HG03354 (cell line): Measurements from ENCODE around the gene HCRT.
A peak's percentile ranks its signal among the peaks of the same experiment; 100 is the strongest.

Experiments used
- ATAC-seq: cut with Tn5 transposase; IDR thresholded peaks from one replicate; pipeline ENCODE4 v1.9.1; 2021; ENCODE audit warnings: mild to moderate bottlenecking; ENCODE audit not compliant: unreplicated experiment, poor library complexity, severe bottlenecking

Gene HCRT

GRCh38 chr17:42180922-42181850 lies 4.1 kb downstream of the HCRT start, which contains the start of gene KCNH4:
TSS of gene KCNH4 (minus strand) at chr17:42181142. CDS start at chr17:42180945, 197 bp downstream.
- ATAC-seq: peak; percentile 48

GRCh38 chr17:42180411-42180921 lies 4.8 kb downstream of the HCRT start:
- ATAC-seq: no peak

DNA sequence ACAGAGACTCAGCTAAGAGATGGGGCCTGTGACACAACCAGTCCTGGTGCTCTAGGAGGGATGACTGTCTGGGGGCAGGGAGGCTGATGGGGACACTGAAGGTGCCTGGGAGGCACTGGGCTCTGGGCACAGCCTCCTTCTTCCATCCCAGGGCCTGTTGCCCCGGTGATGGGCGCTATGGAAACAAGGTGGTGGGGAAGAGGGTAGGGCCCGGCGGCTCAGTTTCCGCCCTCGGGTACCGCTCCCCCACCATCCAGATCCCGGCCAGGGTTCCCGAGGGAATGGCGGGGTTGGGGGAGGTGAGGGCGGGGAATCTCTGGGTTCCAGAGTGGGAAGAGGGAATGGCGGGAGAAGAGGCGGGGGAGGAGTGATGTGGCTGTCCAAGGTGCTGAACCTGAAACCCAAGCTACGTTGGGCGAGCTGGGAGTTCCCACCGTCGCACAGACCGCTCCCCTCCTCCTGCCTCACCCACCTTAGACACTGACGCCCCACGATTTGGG lies 5.3 kb downstream of the HCRT start:
- ATAC-seq: no peak

GRCh38 chr17:42179335-42179734 lies 5.9 kb downstream of the HCRT start:
- ATAC-seq: no peak

DNA sequence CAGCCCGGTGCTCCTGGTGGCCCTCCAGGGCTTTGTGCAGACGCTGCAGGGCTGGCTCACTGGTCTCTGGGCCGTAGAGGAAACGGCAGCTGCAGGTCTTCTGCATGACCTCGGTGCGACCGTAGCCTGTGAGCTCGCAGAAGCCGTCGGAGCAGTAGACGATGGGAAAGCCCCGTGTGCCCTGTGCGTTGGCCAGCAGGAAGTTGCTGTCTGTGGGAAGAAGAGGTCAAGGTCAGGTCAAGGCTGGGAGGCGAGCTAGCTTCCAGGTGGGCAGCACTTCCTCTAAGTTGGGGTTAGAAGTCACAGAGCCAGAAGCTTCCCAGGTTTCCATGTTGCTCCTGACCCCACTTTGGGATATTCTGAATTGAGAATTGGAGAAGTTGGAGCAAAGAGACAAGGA lies 6.4 kb downstream of the HCRT start:
- ATAC-seq: no peak

- no peak for ATAC-seq
These were observed 7.6 kb downstream of the HCRT start for GRCh38 chr17:42177684-42178083.

DNA sequence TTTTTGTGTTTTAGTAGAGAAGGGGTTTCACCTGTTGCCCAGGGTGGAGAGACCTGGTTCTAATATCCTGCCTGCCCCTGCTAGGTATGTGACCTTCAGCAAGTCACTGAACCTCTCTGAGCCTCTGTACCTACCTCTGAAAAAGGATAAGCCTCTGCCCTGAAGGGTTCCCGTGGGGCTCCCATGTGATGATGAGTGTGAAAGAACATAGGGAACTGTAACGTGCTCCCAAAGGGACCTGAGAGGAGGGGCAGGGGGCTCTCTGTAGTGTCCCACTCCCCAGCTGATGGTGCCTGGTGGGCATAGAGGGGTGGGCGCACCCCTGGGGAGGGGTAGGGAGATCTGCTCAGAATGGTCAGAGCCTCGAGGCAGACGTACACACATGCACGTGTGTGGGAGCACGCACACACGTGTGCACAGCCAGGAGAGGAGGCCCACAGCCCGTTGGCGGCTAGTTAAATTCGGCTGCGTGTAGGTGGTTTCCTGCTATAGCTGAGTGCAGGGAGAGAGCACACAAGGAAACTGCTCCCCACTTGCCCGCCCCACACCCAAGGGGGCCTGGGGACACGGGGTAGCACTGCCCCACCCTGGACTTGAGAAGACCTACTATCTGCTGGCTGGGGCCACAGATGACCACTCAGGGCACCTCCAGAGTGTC lies 11.0 kb downstream of the HCRT start:
- ATAC-seq: no peak

DNA sequence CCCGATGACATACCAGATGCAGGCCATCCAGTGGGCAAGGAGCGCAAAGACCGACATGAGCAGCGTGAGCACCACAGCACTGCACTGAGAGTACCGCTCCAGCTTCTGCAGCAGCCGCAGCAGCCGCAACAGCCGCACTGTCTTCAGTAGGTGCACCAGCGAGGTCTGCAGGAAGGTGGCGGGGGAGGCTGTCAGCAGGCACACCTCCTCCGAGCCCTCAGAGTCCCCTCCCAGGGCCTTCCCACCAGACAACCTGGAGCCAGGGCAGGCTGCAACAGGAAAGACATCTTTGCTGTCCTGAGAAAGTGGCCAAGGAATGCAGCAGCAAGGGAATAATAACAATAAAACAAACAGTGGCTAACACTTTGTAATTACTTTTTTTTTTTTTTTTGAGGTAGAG lies 13.4 kb downstream of the HCRT start:
- no peak for ATAC-seq

- ATAC-seq: no peak
These were observed 15.9 kb downstream of the HCRT start for GRCh38 chr17:42169351-42169750.

DNA sequence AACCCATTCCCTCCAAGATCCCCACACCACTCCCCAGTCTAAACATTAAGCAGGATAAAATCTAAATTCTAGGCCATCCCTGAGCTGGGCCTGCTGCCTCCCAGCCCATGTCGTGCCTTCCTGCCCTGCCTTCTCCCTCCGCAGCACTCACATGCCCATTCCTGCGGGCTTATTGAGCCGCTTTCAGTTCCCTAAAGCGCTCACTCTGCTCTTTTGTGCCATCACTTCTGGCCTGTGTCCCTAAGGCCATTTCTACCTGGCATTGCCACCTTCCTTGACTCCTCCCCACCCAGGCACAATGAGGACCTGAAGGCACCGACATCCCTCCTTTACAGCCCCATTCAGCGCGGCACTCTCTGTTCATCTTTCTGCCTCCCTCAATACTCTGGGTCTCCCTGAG lies 17.4 kb downstream of the HCRT start:
- ATAC-seq: no peak

DNA sequence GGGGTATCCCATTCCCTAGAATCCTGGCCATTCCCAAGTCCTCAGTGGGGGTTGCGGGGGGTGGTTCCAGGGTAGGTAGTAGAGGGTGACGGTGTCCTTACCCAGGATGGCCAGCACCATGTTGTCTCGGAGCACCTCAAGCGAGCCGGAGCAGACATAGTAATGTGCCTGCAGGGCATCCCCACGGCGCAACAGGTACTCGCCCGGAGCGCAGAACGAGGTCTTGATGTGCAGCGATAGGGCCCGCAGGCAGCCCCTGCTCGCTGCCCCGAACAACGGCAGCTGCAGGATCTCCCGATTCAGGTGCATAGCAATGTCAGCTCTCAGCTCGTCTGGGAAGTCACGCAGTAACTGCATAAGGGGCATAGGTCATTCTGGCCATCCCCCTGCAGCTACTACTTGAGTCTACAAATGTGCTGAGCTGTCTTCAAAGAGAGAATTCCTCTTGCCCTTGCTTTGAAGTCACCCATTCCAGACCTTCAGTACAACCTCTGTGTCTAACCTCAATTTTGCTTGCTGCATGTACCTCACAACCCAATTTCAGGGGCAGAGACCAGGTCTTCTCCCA lies 19.0 kb downstream of the HCRT start:
- no peak for ATAC-seq

DNA sequence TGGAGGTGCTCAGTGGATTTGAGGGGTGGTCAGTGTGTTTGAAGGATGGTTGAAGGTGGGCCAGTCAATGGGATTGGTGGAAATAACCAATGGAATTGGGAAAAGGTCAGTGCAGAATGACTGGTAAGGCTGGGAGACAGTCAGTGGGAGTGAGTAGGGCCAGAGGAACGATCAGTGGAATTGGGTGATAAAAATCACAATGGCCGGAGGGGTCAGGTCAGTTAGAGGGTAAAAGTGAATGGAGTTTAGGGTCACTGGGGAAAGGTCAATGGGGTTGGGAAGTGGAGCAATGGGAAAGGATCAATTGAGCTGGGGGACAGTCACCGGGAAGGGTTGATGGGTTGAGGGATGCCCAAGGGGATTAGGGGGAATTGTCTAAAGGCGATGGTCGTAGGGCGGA lies 19.5 kb downstream of the HCRT start:
- ATAC-seq: no peak

GRCh38 chr17:42163696-42164407 lies 21.4 kb downstream of the HCRT start:
- no peak for ATAC-seq

DNA sequence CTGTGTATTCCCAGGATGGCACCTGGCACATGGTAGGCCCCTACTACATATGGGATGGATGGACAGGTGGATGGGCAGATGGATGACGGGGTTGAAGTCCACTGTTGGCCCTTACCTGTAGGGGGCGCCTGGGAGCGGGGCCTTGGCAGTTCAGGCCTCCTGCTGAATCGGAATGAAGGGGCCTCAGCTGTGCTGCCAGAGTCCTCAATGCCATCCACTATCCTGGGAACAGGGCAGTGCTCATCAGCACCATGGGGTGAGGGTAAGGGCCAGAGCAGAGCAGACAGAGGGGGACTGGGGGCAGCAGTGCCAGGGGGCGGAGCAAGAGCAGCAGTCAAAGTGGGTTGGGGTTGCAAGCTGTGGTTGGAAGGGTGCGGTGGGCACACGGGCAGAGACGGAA lies 22.1 kb downstream of the HCRT start:
- no peak for ATAC-seq

DNA sequence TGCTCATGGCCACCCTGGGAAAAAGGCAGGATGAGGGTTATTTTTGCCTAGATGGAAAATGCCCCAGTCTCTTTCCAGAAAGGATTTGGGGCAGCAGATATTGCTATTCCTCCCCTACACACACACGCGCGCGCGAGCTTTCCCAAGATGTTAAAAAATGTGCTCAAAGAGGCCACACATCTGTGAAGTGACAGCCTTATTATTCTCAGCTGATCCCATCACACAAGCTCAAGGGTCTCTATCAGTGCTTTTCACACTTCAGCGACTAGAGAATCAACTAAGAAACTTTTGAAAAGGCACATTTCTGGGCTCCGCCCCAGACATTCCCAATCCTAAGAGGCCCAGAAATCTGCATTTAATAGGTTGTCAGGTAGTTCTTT lies 24.7 kb downstream of the HCRT start:
- ATAC-seq: no peak

- no peak for ATAC-seq
These were observed 25.3 kb downstream of the HCRT start for GRCh38 chr17:42159796-42160530.

DNA sequence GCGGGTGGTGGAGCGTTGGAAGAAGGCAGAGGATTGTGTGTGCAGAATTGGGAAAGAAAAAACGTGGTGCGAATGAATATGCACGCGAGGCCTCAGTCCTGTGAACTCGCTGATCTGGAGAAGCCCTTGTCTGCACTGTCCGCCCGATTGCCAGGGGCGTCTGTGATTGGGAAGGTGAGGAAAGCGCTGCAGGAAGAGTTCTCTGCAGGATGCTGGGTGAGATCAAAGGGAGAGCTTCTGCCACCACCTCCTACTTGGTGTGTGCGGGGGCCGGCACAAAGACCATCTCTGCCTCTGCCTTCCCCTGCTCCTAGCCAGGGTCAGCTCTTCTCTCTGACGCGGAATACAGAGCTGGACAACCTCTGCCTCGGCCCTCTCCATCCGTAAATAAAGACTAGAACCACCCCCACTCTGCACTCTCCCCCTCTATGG lies 29.6 kb downstream of the HCRT start:
- no peak for ATAC-seq

DNA sequence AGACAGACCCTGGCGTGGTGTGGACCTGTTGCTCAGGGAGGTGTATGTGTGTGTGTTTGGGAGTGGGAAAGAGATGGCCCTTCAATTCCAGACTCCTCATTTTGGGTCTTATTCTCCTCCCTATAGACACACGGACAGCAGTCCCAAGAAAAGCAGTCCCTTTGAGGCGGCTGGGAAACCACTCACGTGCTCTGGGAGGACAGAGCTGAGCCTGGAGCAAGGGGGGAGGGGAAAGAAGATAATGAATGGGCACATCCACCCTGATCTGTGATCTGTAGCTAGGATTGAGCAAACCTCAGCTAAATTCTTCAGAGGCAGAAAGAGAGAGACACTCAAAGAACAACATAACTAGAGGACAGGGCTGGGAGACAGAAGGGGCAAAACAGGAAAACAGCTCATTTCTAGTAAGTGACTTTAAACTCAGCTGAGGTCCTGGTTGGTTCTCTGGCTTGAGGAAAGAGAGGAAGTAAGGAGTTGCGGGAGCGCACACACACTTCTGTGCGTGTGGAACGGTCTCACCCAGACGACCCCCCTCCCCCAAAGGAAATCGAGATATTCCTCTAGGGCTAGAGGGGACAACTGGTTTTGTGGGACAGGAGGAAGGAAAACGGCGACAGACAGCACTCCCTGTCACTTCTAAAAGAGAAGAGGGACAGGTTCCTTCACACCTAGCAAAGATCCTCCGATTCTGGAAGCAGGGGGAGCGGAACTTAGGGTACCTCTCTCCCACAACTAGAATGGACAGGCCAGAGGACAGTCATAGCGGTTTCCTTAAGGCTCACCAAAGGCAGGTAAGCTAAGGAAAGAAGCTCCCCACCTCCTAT lies 31.1 kb downstream of the HCRT start:
- ATAC-seq: peak; percentile 7
